IPS-18c (cell line): ENCODE data around the gene ZBTB47.

Source experiments
- H3K4me3 ChIP-seq: 2 replicates; pipeline ENCODE4 v1.7.0; 2013; ENCODE audit warnings: low read depth, mild to moderate bottlenecking, low read length, moderate library complexity; ENCODE audit not compliant: insufficient read depth
- H3K9me3 ChIP-seq: one replicate; pipeline ENCODE4 v1.6.1; 2013; ENCODE audit warnings: mild to moderate bottlenecking, low read length, moderate library complexity; ENCODE audit not compliant: control insufficient read depth, insufficient read depth

Gene ZBTB47

GRCh38 chr3:42660898-42661297 is 7.4 kb downstream of the ZBTB47 start:
- H3K4me3 ChIP-seq = no peak overlapping the region; the same call in 1 of the 2 replicates
- no peaks in the 10 kb centered on the region for H3K9me3 ChIP-seq

- H3K9me3 ChIP-seq = no peaks in the 10 kb centered on the region
Observed at GRCh38 chr3:42661593-42662022, 8.1 kb downstream of the ZBTB47 start.

GRCh38 chr3:42662037-42662812 is 8.7 kb downstream of the ZBTB47 start:
- H3K4me3 ChIP-seq = no peak overlapping the region
- no peaks in the 10 kb centered on the region for H3K9me3 ChIP-seq

More at GRCh38 chr3:42661593-42662022, 8.1 kb downstream of the ZBTB47 start:
- H3K4me3 ChIP-seq = no peak overlapping the region

- H3K9me3 ChIP-seq = no peaks in the 10 kb centered on the region
- no peak overlapping the region for H3K4me3 ChIP-seq
Observed at GRCh38 chr3:42662813-42663535, 9.5 kb downstream of the ZBTB47 start.

GRCh38 chr3:42663581-42664437 is 10.3 kb downstream of the ZBTB47 start:
- H3K9me3 ChIP-seq = no peaks in the 10 kb centered on the region
- no peak overlapping the region for H3K4me3 ChIP-seq

- Histone ChIP-seq H3K4me3 (no peak overlapping the region), H3K9me3 (no peaks in the 10 kb centered on the region)
Observed at GRCh38 chr3:42664438-42664803, 10.9 kb downstream of the ZBTB47 start.

- no peak overlapping the region for H3K4me3 ChIP-seq
- no peaks in the 10 kb centered on the region for H3K9me3 ChIP-seq
Observed at GRCh38 chr3:42665050-42665878, 11.8 kb downstream of the ZBTB47 start.

- H3K4me3 ChIP-seq = no peak overlapping the region
- peaks cover 2% of the 10 kb centered on the region for H3K9me3 ChIP-seq
Observed at GRCh38 chr3:42666022-42666421, 12.5 kb downstream of the ZBTB47 start.

GRCh38 chr3:42666577-42666998 is 13.1 kb downstream of the ZBTB47 start:
- peaks cover 2% of the 10 kb centered on the region for H3K9me3 ChIP-seq

GRCh38 chr3:42667096-42667522 is 13.6 kb downstream of the ZBTB47 start:
- no peak overlapping the region for H3K4me3 ChIP-seq
- H3K9me3 ChIP-seq = peaks cover 2% of the 10 kb centered on the region

More at GRCh38 chr3:42666577-42666998, 13.1 kb downstream of the ZBTB47 start:
- H3K4me3 ChIP-seq = no peak overlapping the region

GRCh38 chr3:42667523-42668412 is 14.3 kb downstream of the ZBTB47 start:
- Histone ChIP-seq H3K4me3 (no peak overlapping the region), H3K9me3 (peaks cover 2% of the 10 kb centered on the region)

- Histone ChIP-seq H3K9me3 (peaks cover 2% of the 10 kb centered on the region), H3K4me3 (no peak overlapping the region)
Observed at GRCh38 chr3:42668413-42668760, 14.9 kb downstream of the ZBTB47 start.

- Histone ChIP-seq H3K9me3 (peaks cover 2% of the 10 kb centered on the region), H3K4me3 (no peak overlapping the region)
Observed at GRCh38 chr3:42668793-42669217, 15.3 kb downstream of the ZBTB47 start.

GRCh38 chr3:42670051-42670576 is 16.6 kb downstream of the ZBTB47 start:
- H3K9me3 ChIP-seq = peaks cover 2% of the 10 kb centered on the region
- H3K4me3 ChIP-seq = no peak overlapping the region

- Histone ChIP-seq H3K9me3 (peaks cover 2% of the 10 kb centered on the region), H3K4me3 (no peak overlapping the region)
Observed at GRCh38 chr3:42670670-42671069, 17.2 kb downstream of the ZBTB47 start.

- H3K9me3 ChIP-seq = peaks cover 2% of the 10 kb centered on the region
- no peak overlapping the region for H3K4me3 ChIP-seq
Observed at GRCh38 chr3:42672515-42672914, 19.0 kb downstream of the ZBTB47 start.
